HEK293T (cell line): ENCODE data around the gene HS1BP3.

ENCODE experiments used
- CTCF ChIA-PET: fragments of 350-600 bp; formaldehyde crosslinking; extraction: SDS; loops from one replicate; lab custom pipeline; 2021; ENCODE audit warnings: antibody characterized with exemption, inconsistent platforms; lab: Yijun Ruan, JAX
- POLR2A ChIA-PET: fragments of 350-600 bp; formaldehyde crosslinking; extraction: SDS; loops from one replicate; lab custom pipeline; 2020; ENCODE audit warnings: antibody characterized with exemption, inconsistent platforms; lab: Yijun Ruan, JAX
- DNase-seq: peaks from one replicate; pipeline ENCODE4 v3.0.0; 2012; ENCODE audit warnings: mixed read lengths; ENCODE audit errors: extremely low spot score
- ARNT ChIP-seq: fragments of 450-650 bp; IDR thresholded peaks from 2 replicates; pipeline ENCODE4 v1.6.1; 2017; ENCODE audit warnings: mild to moderate bottlenecking
- BHLHE40 ChIP-seq: fragments of 450-650 bp; IDR thresholded peaks from 2 replicates; pipeline ENCODE4 v1.6.1; 2016; ENCODE audit warnings: mild to moderate bottlenecking, moderate library complexity, borderline replicate concordance
- CTBP1 ChIP-seq: fragments of 450-650 bp; IDR thresholded peaks from 2 replicates; pipeline ENCODE4 v1.6.1; 2016; ENCODE audit warnings: borderline replicate concordance
- ELF4 ChIP-seq: fragments of 450-650 bp; IDR thresholded peaks from 2 replicates; pipeline ENCODE4 v1.6.1; 2017; ENCODE audit warnings: antibody characterized with exemption
- FOXA1 ChIP-seq: fragments of 450-650 bp; IDR thresholded peaks from 2 replicates; pipeline ENCODE4 v1.6.1; 2016; ENCODE audit warnings: mild to moderate bottlenecking
- FOXK2 ChIP-seq: fragments of 450-650 bp; IDR thresholded peaks from 2 replicates; pipeline ENCODE4 v1.6.1; 2016; ENCODE audit warnings: mild to moderate bottlenecking
- FOXM1 ChIP-seq: fragments of 450-650 bp; IDR thresholded peaks from 2 replicates; pipeline ENCODE4 v1.6.1; 2017; ENCODE audit warnings: mild to moderate bottlenecking, borderline replicate concordance
- HDGF ChIP-seq: fragments of 450-650 bp; IDR thresholded peaks from 2 replicates; pipeline ENCODE4 v1.6.1; 2017; ENCODE audit warnings: antibody characterized with exemption, borderline replicate concordance
- L3MBTL2 ChIP-seq: fragments of 450-650 bp; conservative IDR thresholded peaks from 2 replicates; pipeline ENCODE4 v1.6.1; 2016; ENCODE audit warnings: mild to moderate bottlenecking
- LEF1 ChIP-seq: fragments of 450-650 bp; IDR thresholded peaks from 2 replicates; pipeline ENCODE4 v1.6.1; 2017; ENCODE audit warnings: mild to moderate bottlenecking, borderline replicate concordance
- NFRKB ChIP-seq: fragments of 450-650 bp; IDR thresholded peaks from 2 replicates; pipeline ENCODE4 v1.6.1; 2016; ENCODE audit warnings: mild to moderate bottlenecking, moderate library complexity
- PKNOX1 ChIP-seq: fragments of 450-650 bp; IDR thresholded peaks from 2 replicates; pipeline ENCODE4 v1.6.1; 2016
- SP1 ChIP-seq: fragments of 450-650 bp; IDR thresholded peaks from 2 replicates; pipeline ENCODE4 v1.6.1; 2017
- SUZ12 ChIP-seq: fragments of 450-650 bp; IDR thresholded peaks from 2 replicates; pipeline ENCODE4 v1.6.1; 2016; ENCODE audit warnings: mild to moderate bottlenecking
- TARDBP ChIP-seq: fragments of 450-650 bp; IDR thresholded peaks from 2 replicates; pipeline ENCODE4 v1.6.1; 2016
- ZNF384 ChIP-seq: fragments of 450-650 bp; IDR thresholded peaks from 2 replicates; pipeline ENCODE4 v1.6.1; 2016

Gene HS1BP3

GRCh38 chr2:20662308-20662937, 11.5 kb upstream of the HS1BP3 start:
- ChIA-PET CTCF (interaction anchor here (0.5 to 3.5 kb wide), 11 partner anchors 11 to 371 kb away, joined by 3 to 32 read pairs (median 4); no protein-coding TSS in a partner anchor), POLR2A (interaction anchor here (1.3 kb wide), 1 partner anchor 369 kb away, joined by 3 read pairs; no protein-coding TSS in a partner anchor)
- no peak for TF ChIP-seq HDGF
- no peak for TF ChIP-seq FOXA1
- no peak for TF ChIP-seq BHLHE40
- TF ChIP-seq SUZ12: no peak
- TF ChIP-seq ARNT: no peak
- TF ChIP-seq L3MBTL2: no peak
- no peak for TF ChIP-seq ZNF384
- no peak for TF ChIP-seq NFRKB
- DNase-seq: no peak

- CTCF ChIA-PET: interaction anchor here (0.5 to 3.5 kb wide), 30 partner anchors 10 to 609 kb away, joined by 3 to 32 read pairs (median 4); no protein-coding TSS in a partner anchor
- no peak for TF ChIP-seq CTBP1
- no peak for TF ChIP-seq HDGF
- TF ChIP-seq SP1: no peak
- TF ChIP-seq TARDBP: no peak
- TF ChIP-seq FOXA1: no peak
- no peak for TF ChIP-seq L3MBTL2
- TF ChIP-seq ELF4: no peak
- TF ChIP-seq ZNF384: no peak
- TF ChIP-seq NFRKB: no peak
- TF ChIP-seq ARNT: no peak
- no peak for TF ChIP-seq PKNOX1
- no peak for TF ChIP-seq FOXK2
- no peak for TF ChIP-seq LEF1
- no peak for TF ChIP-seq BHLHE40
- TF ChIP-seq FOXM1: no peak
- no peak for TF ChIP-seq SUZ12
- DNase-seq: peak; percentile 78
- POLR2A ChIA-PET: interaction anchor here (1.3 kb wide), 1 partner anchor 370 kb away, joined by 3 read pairs; no protein-coding TSS in a partner anchor
Observed at GRCh38 chr2:20661421-20662307, 10.8 kb upstream of the HS1BP3 start.

GRCh38 chr2:20660506-20661420, 9.9 kb upstream of the HS1BP3 start:
- ChIA-PET POLR2A (interaction anchor here (1.3 kb wide), 1 partner anchor 371 kb away, joined by 3 read pairs; no protein-coding TSS in a partner anchor), CTCF (interaction anchor here (0.6 to 3.5 kb wide), 22 partner anchors 9 to 610 kb away, joined by 3 to 32 read pairs (median 4); no protein-coding TSS in a partner anchor)
- DNase-seq: no peak
- TF ChIP-seq CTBP1: no peak
- no peak for TF ChIP-seq NFRKB
- TF ChIP-seq L3MBTL2: no peak
- TF ChIP-seq SP1: no peak
- TF ChIP-seq ZNF384: no peak
- no peak for TF ChIP-seq TARDBP
- no peak for TF ChIP-seq LEF1
- no peak for TF ChIP-seq HDGF
- no peak for TF ChIP-seq SUZ12
- TF ChIP-seq ELF4: no peak
- TF ChIP-seq FOXM1: no peak

GRCh38 chr2:20657522-20658235, 6.8 kb upstream of the HS1BP3 start:
- TF ChIP-seq ZNF384 (no peak), ARNT (no peak), FOXK2 (no peak), CTBP1 (no peak), PKNOX1 (no peak), SP1 (no peak), TARDBP (no peak), FOXA1 (no peak)
- ChIA-PET CTCF (interaction anchor here (1.1 to 2.8 kb wide), 2 partner anchors 15 to 383 kb away, joined by 3 to 10 read pairs; no protein-coding TSS in a partner anchor), POLR2A (interaction anchor here (1.9 kb wide), 1 partner anchor 210 kb away, joined by 5 read pairs; the partner anchor contains the start of gene RHOB)

GRCh38 chr2:20656561-20656960, 5.7 kb upstream of the HS1BP3 start:
- no peak for DNase-seq
- CTCF ChIA-PET: interaction anchor here (1.1 to 2.8 kb wide), 2 partner anchors 14 to 382 kb away, joined by 3 to 10 read pairs; no protein-coding TSS in a partner anchor
- TF ChIP-seq ELF4 (no peak), ZNF384 (no peak), L3MBTL2 (no peak), ARNT (no peak), CTBP1 (no peak), BHLHE40 (no peak), FOXA1 (no peak), LEF1 (no peak), FOXM1 (no peak), PKNOX1 (no peak), SUZ12 (no peak)
- POLR2A ChIA-PET: interaction anchor here (1.9 kb wide), 1 partner anchor 209 kb away, joined by 5 read pairs; the partner anchor contains the start of gene RHOB

More at GRCh38 chr2:20657522-20658235, 6.8 kb upstream of the HS1BP3 start:
- DNase-seq: no peak
